ENCODE measurements around the gene FAM120AOS.
"Not testable (repeated sequence)": the region's sequence is repeated elsewhere in the genome, so short reads cannot be mapped to it uniquely, and the experiment has no call there.

DNA sequence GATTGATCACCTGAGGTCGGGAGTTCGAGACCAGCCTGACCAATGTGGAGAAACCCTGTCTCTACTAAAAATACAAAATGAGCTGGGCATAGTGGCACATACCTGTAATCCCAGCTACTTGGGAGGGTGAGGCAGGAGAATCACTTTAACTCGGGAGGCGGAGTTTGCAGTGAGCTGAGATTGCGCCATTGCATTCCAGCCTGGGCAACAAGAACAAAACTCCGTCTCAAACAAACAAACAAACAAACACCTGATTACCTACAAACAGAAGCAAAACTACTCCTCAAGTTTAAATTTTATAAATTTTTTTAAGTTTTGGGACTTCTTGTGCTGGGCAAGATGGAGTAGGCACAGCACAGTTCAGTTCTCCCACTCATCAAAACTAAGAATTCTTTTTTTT is 14.1 kb downstream of the FAM120AOS start:
- TF ChIP-seq, protein P1, sequence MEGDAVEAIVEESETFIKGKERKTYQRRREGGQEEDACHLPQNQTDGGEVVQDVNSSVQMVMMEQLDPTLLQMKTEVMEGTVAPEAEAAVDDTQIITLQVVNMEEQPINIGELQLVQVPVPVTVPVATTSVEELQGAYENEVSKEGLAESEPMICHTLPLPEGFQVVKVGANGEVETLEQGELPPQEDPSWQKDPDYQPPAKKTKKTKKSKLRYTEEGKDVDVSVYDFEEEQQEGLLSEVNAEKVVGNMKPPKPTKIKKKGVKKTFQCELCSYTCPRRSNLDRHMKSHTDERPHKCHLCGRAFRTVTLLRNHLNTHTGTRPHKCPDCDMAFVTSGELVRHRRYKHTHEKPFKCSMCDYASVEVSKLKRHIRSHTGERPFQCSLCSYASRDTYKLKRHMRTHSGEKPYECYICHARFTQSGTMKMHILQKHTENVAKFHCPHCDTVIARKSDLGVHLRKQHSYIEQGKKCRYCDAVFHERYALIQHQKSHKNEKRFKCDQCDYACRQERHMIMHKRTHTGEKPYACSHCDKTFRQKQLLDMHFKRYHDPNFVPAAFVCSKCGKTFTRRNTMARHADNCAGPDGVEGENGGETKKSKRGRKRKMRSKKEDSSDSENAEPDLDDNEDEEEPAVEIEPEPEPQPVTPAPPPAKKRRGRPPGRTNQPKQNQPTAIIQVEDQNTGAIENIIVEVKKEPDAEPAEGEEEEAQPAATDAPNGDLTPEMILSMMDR (IDR thresholded peaks at IDR 0.05; ENCODE audit: low read depth, low read length, poor library complexity, severe bottlenecking): not testable (repeated sequence)
- TF ChIP-seq EZH2phosphoT487 (IDR thresholded peaks at IDR 0.05; ENCODE audit: borderline replicate concordance, low read length): not testable (repeated sequence)
